Measurements from ENCODE around the gene ANKRD22. TPM values are rescaled to one million over a fixed set of nuclear protein-coding genes. Genes with fewer than 3 reads are reported as not detected.
"Not testable (repeated sequence)": the region's sequence is repeated elsewhere in the genome, so short reads cannot be mapped to it uniquely, and the experiment has no call there.

ANKRD22 gene
- polyA plus RNA-seq, 2 of the 4 experiments (the other 2 are of a cell fraction), result 0.53 to 0.59 TPM

DNA sequence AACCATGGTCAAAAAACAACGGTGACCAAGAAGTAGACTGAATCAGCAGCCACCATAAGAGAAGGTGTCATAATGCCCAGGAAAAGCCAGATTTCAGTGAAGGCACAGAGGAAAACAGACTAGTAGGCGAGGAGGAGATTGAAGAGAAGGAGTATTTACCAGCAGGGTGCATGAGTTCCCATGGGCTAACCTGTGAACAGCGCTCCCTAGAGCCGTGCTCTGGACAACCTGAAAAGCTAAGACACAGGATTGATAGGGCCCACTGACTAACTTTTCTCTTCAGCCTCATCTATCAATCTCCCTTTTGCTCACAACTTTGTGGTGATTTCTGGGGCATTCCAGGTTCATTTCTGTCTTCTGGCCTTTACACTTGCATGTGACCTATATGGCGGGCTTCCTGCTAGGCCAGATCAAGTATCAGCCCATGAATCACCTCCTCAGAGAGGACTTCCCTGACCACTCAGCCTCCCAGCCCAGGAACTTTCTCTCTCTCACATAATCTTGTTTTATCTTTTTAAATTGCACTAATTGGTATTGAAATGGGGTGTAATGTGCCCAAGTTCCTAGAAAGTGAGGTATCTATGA is 12.8 kb downstream of the ANKRD22 start:
- ChIA-PET CTCF (interaction anchor here (2.6 to 18.3 kb wide), 5 partner anchors 14 to 92 kb away, joined by 8 to 397 read pairs (median 58); partner anchors contain the start of gene STAMBPL1), POLR2A (interaction anchor here (0.9 kb wide), 1 partner anchor 41 kb away, joined by 3 read pairs; the partner anchor contains the start of gene STAMBPL1)
- TF ChIP-seq BCL3 (IDR thresholded peaks at IDR 0.05) (no peak), JUN (IDR thresholded peaks at IDR 0.05) (no peak), GATA3 (IDR thresholded peaks at IDR 0.05; ENCODE audit: borderline replicate concordance) (no peak), NFE2L2 (conservative IDR thresholded peaks at IDR 0.05; ENCODE audit: low read length) (no peak), BHLHE40 (IDR thresholded peaks at IDR 0.05; ENCODE audit: low read depth, low read length) (no peak), HDAC2 (IDR thresholded peaks at IDR 0.05) (no peak), PBX3 (IDR thresholded peaks at IDR 0.05) (no peak), ZSCAN20 (CRISPR knock-in tag; IDR thresholded peaks at IDR 0.05) (no peak), HOXB13 (CRISPR knock-in tag; IDR thresholded peaks at IDR 0.05; ENCODE audit: low read depth) (no peak), POLR2AphosphoS2 (conservative IDR thresholded peaks at IDR 0.05; ENCODE audit: low read length) (no peak), HMGXB4 (CRISPR knock-in tag; IDR thresholded peaks at IDR 0.05; ENCODE audit: borderline replicate concordance) (no peak), ATOH8 (CRISPR knock-in tag; IDR thresholded peaks at IDR 0.05; ENCODE audit: low read depth) (no peak), RCOR1 (IDR thresholded peaks at IDR 0.05; ENCODE audit: low read depth, low read length) (no peak), RAD21 (conservative IDR thresholded peaks at IDR 0.05 in 1 of 2, IDR thresholded peaks at IDR 0.05 in 1 of 2) (no peak)
- Histone ChIP-seq H3K27ac (peak overlapping the region; percentile 6 to 9; a peak in 2 of 6 replicates), H3K4me3 (no peak overlapping the region), H3K4me1 (peaks cover 20% of the 10 kb centered on the region), H3K4me2 (no peak overlapping the region), H3K9me3 (no peaks in the 10 kb centered on the region)
- WGBS (ENCODE audit: missing lambda C conversion rate), result 84% methylated on average over 5 of the region's 5 CpGs
- FAIRE-seq (no peak), ATAC-seq (no peak), DNase-seq (ENCODE audit: low read depth in 1 of 2, low spot score in 1 of 2) (no peak)

- peaks cover 20% of the 10 kb centered on the region for H3K4me1 ChIP-seq
- H3K9me3 ChIP-seq; H3K4me2 ChIP-seq; H3K27ac ChIP-seq; H3K4me3 ChIP-seq; POLR2A ChIA-PET; ATAC-seq; FAIRE-seq; DNase-seq (ENCODE audit: low read depth in 1 of 2, low spot score in 1 of 2): not testable (repeated sequence)
- CTCF ChIA-PET, result interaction anchor here (1.1 to 18.3 kb wide), 13 partner anchors 8 to 376 kb away, joined by 3 to 397 read pairs (median 47); partner anchors contain the start of genes ANKRD22 and STAMBPL1
Observed at GRCh38 chr10:88837632-88838031, 14.0 kb downstream of the ANKRD22 start.

- Histone ChIP-seq H3K9me3 (no peaks in the 10 kb centered on the region), H3K4me2 (no peak overlapping the region), H3K4me1 (peaks cover 19% of the 10 kb centered on the region), H3K27ac (0 out of 6 replicates have a peak overlapping the region, but pooled peaks of 1 of the 2 experiments have one; percentile 25), H3K4me3 (no peak overlapping the region)
- no peak for DNase-seq (ENCODE audit: low read depth in 1 of 2, low spot score in 1 of 2)
- 0% methylated on average over 2 of the region's 2 CpGs for WGBS (ENCODE audit: missing lambda C conversion rate)
- POLR2A ChIA-PET, result interaction anchor here (1.1 to 1.9 kb wide), 2 partner anchors 44 to 97 kb away, joined by 5 read pairs; partner anchors contain the start of gene STAMBPL1
- TF ChIP-seq, protein P1, sequence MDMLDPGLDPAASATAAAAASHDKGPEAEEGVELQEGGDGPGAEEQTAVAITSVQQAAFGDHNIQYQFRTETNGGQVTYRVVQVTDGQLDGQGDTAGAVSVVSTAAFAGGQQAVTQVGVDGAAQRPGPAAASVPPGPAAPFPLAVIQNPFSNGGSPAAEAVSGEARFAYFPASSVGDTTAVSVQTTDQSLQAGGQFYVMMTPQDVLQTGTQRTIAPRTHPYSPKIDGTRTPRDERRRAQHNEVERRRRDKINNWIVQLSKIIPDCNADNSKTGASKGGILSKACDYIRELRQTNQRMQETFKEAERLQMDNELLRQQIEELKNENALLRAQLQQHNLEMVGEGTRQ (IDR thresholded peaks at IDR 0.05), result no peak
- TF ChIP-seq BCL3 (IDR thresholded peaks at IDR 0.05) (no peak), ZFP36 (IDR thresholded peaks at IDR 0.05; ENCODE audit: borderline replicate concordance, partially characterized antibody) (no peak), RARB (CRISPR knock-in tag; IDR thresholded peaks at IDR 0.05) (no peak), RNF2 (IDR thresholded peaks at IDR 0.05; ENCODE audit: borderline replicate concordance, low read depth) (no peak), MYC (IDR thresholded peaks at IDR 0.05; ENCODE audit: borderline replicate concordance, low read length) (no peak), PHF8 (IDR thresholded peaks at IDR 0.05; ENCODE audit: borderline replicate concordance, low read depth) (no peak), HEYL (CRISPR knock-in tag; IDR thresholded peaks at IDR 0.05) (no peak), TFCP2L1 (CRISPR knock-in tag; IDR thresholded peaks at IDR 0.05) (no peak)
- ATAC-seq, result peak; percentile 39 to 54; a peak in 5 of 6 replicates
- CTCF ChIA-PET, result interaction anchor here (0.6 to 18.3 kb wide), 73 partner anchors 10 to 396 kb away, joined by 3 to 397 read pairs (median 5); partner anchors contain the start of genes ANKRD22, CH25H, FAS and STAMBPL1
- peak; percentile 73 for FAIRE-seq
Observed at GRCh38 chr10:88835910-88836221, 15.8 kb downstream of the ANKRD22 start.

Data from A549 (cell line).